OCI-LY3 (cell line): ENCODE data around the gene DSE.

Experiments
- EZH2phosphoT487 ChIP-seq: fragments of 200-600 bp; shearing (Covaris generic); IDR thresholded peaks from 2 replicates; pipeline ENCODE4 v1.6.1; 2018; ENCODE audit warnings: antibody characterized with exemption, mixed run types, low read depth
- TF ChIP-seq, protein P1 (sequence below): fragments of 200-600, 300-600 bp; sonication (generic); IDR thresholded peaks from 2 replicates; pipeline ENCODE4 v1.5.1; 2014; ENCODE audit warnings: antibody characterized with exemption, low read length, low read depth

DNA sequence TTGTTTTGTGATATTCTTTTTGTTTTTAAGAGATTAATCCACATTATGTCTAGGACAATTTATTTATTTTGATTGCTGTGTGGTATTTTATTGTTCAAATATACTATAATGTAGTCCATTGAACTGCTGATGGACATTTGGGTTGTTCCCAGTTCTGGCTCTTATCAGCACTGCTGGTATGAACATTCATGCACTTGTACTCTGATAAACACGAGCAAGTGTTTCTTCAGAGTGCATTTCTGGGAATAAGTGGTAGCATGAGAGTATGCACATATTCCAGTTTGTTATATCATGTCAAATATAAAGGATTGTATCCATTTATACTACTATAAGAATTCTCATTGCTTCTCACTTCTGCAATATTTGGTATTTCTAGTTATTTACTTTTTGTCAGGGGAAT is 97.5 kb downstream of the DSE start:
- TF ChIP-seq, protein P1, sequence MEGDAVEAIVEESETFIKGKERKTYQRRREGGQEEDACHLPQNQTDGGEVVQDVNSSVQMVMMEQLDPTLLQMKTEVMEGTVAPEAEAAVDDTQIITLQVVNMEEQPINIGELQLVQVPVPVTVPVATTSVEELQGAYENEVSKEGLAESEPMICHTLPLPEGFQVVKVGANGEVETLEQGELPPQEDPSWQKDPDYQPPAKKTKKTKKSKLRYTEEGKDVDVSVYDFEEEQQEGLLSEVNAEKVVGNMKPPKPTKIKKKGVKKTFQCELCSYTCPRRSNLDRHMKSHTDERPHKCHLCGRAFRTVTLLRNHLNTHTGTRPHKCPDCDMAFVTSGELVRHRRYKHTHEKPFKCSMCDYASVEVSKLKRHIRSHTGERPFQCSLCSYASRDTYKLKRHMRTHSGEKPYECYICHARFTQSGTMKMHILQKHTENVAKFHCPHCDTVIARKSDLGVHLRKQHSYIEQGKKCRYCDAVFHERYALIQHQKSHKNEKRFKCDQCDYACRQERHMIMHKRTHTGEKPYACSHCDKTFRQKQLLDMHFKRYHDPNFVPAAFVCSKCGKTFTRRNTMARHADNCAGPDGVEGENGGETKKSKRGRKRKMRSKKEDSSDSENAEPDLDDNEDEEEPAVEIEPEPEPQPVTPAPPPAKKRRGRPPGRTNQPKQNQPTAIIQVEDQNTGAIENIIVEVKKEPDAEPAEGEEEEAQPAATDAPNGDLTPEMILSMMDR = no peak
- TF ChIP-seq EZH2phosphoT487 = no peak
